Left ventricle myocardium inferior (tissue), 1 donor: ENCODE data around the gene ZDHHC4. TPM values are rescaled to one million over a fixed set of nuclear protein-coding genes. Genes with fewer than 3 reads are reported as not detected.
A peak's percentile ranks its signal among the peaks of the same experiment; 100 is the strongest.

ENCODE experiments used
- DNase-seq: peaks from one replicate; pipeline ENCODE4 v3.0.0-alpha.2; 2020
- H3K27ac ChIP-seq: fragments of 200-600 bp; replicated peaks from 2 replicates; pipeline ENCODE4 v1.8.0; 2021
- H3K27me3 ChIP-seq: fragments of 200-600 bp; 2 replicates; pipeline ENCODE4 v1.8.0; 2021; ENCODE audit warnings: low read depth
- H3K36me3 ChIP-seq: fragments of 200-600 bp; 2 replicates; pipeline ENCODE4 v1.8.0; 2021
- H3K4me1 ChIP-seq: fragments of 200-600 bp; 2 replicates; pipeline ENCODE4 v1.8.0; 2021
- H3K4me3 ChIP-seq: fragments of 200-600 bp; 2 replicates; pipeline ENCODE4 v1.8.0; 2021; ENCODE audit warnings: mild to moderate bottlenecking, moderate library complexity
- H3K9me3 ChIP-seq: fragments of 200-600 bp; replicated peaks from 2 replicates; pipeline ENCODE4 v1.8.0; 2021
- intact Hi-C: fragments of 100-400 bp; cut with micrococcal nuclease; formaldehyde crosslinking; loops from one replicate; pipeline ENCODE4 v1.11.0; 2022
- total RNA-seq: library from RNA; stranded (reverse); fragmentation: NEBNext Ultra II Directional; extraction: Animal tissue kit (Norgen Biotek cat#: 25700); gene quantifications from one replicate; pipeline ENCODE4 v1.2.1, GENCODE V29; 2021
- TF ChIP-seq, protein P1 (sequence below): fragments of 200-600 bp; IDR thresholded peaks from 2 replicates; pipeline ENCODE4 v1.8.0; 2021; ENCODE audit warnings: antibody characterized with exemption, mild to moderate bottlenecking, borderline replicate concordance
- donor health status: DM: no; HTN: yes; CAD: no; lungs with severe emphysema.

The ZDHHC4 gene
- total RNA-seq, 1 donor from 2014 or later: 36.7 TPM

DNA sequence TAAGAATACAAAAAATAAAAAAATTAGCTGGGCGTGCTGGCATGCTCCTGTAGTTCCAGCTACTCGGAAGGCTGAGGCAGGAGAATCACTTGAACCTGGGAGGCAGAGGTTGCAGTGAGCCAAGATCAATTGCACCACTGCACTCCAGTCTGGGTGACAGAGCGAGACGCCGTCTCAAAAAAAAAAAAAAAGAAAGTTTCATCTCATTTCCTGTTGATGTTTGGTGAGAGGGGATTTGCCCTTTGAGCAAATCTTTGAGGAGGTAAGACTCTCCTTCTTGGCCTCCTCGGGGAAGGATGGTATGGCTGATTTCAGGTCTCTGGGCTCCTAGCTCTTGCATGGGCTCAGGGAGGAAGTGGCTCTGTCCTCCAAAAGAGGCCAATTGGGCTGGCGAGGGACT lies 22.4 kb upstream of the ZDHHC4 start:
- H3K9me3 ChIP-seq: no peaks in the 10 kb centered on the region
- no peaks in the 10 kb centered on the region for H3K36me3 ChIP-seq
- H3K27me3 ChIP-seq: peaks cover 24% of the 10 kb centered on the region
- H3K4me3 ChIP-seq: no peak overlapping the region
- intact Hi-C loops: no loop called here
- TF ChIP-seq, protein P1, sequence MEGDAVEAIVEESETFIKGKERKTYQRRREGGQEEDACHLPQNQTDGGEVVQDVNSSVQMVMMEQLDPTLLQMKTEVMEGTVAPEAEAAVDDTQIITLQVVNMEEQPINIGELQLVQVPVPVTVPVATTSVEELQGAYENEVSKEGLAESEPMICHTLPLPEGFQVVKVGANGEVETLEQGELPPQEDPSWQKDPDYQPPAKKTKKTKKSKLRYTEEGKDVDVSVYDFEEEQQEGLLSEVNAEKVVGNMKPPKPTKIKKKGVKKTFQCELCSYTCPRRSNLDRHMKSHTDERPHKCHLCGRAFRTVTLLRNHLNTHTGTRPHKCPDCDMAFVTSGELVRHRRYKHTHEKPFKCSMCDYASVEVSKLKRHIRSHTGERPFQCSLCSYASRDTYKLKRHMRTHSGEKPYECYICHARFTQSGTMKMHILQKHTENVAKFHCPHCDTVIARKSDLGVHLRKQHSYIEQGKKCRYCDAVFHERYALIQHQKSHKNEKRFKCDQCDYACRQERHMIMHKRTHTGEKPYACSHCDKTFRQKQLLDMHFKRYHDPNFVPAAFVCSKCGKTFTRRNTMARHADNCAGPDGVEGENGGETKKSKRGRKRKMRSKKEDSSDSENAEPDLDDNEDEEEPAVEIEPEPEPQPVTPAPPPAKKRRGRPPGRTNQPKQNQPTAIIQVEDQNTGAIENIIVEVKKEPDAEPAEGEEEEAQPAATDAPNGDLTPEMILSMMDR: no peak
- H3K4me1 ChIP-seq: no peaks in the 10 kb centered on the region
- DNase-seq: no peak
- no peak overlapping the region for H3K27ac ChIP-seq

DNA sequence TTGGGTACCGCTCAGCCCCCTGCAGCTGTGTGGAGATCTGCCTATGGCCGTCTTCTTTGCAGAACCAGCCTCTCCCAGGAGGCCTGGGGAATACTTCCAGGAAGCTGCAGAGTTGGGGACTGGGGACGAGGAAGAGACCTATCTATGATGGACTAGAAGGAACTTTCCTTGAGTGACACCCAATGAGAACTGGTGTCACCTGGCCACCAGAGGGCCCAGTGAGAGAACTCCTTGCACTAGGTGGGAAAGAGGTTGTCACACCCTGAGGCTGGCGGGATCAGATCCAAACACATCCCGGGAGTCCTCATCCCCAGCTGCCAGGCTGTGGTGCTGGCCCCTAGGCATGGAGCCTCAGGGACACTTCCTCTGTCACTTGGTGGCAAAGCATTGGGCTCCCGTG lies 21.1 kb upstream of the ZDHHC4 start:
- H3K9me3 ChIP-seq: no peaks in the 10 kb centered on the region
- H3K4me3 ChIP-seq: no peak overlapping the region
- H3K27ac ChIP-seq: no peak overlapping the region
- TF ChIP-seq, protein P1: no peak
- DNase-seq: no peak
- no peaks in the 10 kb centered on the region for H3K4me1 ChIP-seq
- peaks cover 20% of the 10 kb centered on the region for H3K27me3 ChIP-seq
- intact Hi-C loops: no loop called here
- H3K36me3 ChIP-seq: no peaks in the 10 kb centered on the region

DNA sequence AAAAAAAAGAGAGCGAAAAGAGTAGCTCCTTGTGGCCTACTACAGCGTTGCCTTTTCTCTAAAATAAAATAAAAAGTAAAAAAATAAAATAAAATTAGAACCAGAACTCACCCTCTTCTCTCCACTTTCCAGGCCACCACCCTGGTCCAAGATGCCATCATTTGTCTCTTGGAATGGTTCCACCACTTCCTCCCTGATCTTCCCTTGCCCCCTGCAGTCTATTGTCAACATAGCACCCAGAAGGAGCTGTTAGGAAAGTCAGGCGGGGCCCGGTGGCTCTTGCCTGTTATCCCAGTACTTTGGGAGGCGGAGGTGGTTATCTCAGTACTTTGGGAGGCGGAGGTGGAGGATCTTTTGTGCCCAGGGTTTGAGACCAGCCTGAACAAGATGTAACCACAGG lies 18.4 kb upstream of the ZDHHC4 start:
- no peaks in the 10 kb centered on the region for H3K9me3 ChIP-seq
- H3K36me3 ChIP-seq: no peaks in the 10 kb centered on the region
- DNase-seq: no peak
- H3K27ac ChIP-seq: no peak overlapping the region
- H3K27me3 ChIP-seq: peaks cover 11% of the 10 kb centered on the region
- TF ChIP-seq, protein P1: peak; percentile 30
- H3K4me1 ChIP-seq: no peaks in the 10 kb centered on the region
- no peak overlapping the region for H3K4me3 ChIP-seq
- intact Hi-C loops: no loop called here

DNA sequence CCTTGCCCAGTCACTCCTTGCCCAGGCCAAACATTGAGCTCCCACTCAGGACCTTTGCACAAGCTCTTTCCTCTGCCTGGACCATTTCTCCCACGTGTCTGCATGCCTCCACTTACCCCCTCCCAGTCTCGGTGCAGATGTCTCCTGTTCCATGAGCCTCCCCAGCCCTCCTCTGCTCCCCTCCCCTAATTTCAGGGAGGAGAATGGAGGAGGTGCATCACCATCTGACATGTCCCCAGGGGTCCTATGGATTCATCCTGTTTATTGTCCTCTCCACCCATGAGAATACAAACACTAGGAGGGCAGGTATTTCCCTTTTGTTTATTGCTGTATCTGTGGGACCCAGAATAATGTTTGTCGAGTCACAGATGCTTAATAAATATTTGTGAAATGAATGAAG lies 17.4 kb upstream of the ZDHHC4 start:
- TF ChIP-seq, protein P1: no peak
- no peaks in the 10 kb centered on the region for H3K36me3 ChIP-seq
- no peak overlapping the region for H3K4me3 ChIP-seq
- H3K27ac ChIP-seq: no peak overlapping the region
- no peaks in the 10 kb centered on the region for H3K9me3 ChIP-seq
- DNase-seq: no peak
- H3K27me3 ChIP-seq: peaks cover 11% of the 10 kb centered on the region
- intact Hi-C loops: no loop called here
- no peaks in the 10 kb centered on the region for H3K4me1 ChIP-seq

DNA sequence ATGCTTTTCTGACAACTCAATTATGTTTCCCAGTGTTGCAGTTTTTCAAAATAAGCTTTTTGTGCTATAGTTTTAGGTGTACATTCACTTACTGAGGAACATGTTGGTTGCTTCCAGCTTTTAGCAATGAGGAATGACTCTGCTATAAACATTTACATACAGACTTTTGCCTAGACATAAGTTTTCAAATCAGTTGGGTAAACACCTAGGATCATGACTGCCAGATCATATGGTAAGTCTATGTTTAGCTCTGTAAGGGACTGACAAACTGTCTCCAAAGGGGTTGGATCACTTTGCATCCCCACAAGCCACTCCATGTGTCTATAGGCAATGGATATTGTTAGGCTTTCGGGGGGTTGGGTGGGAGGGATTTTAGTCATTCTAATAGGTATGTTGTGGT lies 15.1 kb upstream of the ZDHHC4 start:
- intact Hi-C loops: no loop called here
- Histone ChIP-seq H3K4me3 (no peak overlapping the region), H3K4me1 (no peaks in the 10 kb centered on the region), H3K27ac (no peak overlapping the region), H3K27me3 (peaks cover 16% of the 10 kb centered on the region), H3K9me3 (no peaks in the 10 kb centered on the region), H3K36me3 (no peaks in the 10 kb centered on the region)
- TF ChIP-seq, protein P1: no peak
- DNase-seq: no peak
